HCT116 (cell line): ENCODE data around the gene VASN.

Experiments
- CTCF ChIP-seq, 3 experiments: fragments of 200-600 bp in 1 of 3; sonication (generic) in 1 of 3; IDR thresholded peaks in 2 of 3; conservative IDR thresholded peaks in 1 of 3; 2 replicates each; pipeline ENCODE4 v1.5.1; 2012 to 2017; ENCODE audit warnings: low read depth in 2 of 3, low read length in 2 of 3, antibody characterized with exemption in 1 of 3, borderline replicate concordance in 1 of 3, control low read depth in 1 of 3, mild to moderate bottlenecking in 1 of 3, mixed read lengths in 1 of 3, mixed run types in 1 of 3, moderate library complexity in 1 of 3; ENCODE audit not compliant: insufficient read depth in 1 of 3
- EZH2 ChIP-seq: fragments of 200-600 bp; sonication (generic); IDR thresholded peaks from 2 replicates; pipeline ENCODE4 v1.6.1; 2017; ENCODE audit warnings: antibody characterized with exemption, mixed run types
- EZH2phosphoT487 ChIP-seq: fragments of 200-600 bp; IDR thresholded peaks from 2 replicates; pipeline ENCODE4 v1.6.1; 2018; ENCODE audit warnings: antibody characterized with exemption, borderline replicate concordance
- POLR2A ChIP-seq: IDR thresholded peaks from 2 replicates; pipeline ENCODE4 v1.7.0; 2011; ENCODE audit warnings: borderline replicate concordance; ENCODE audit not compliant: insufficient read depth, insufficient read length; ENCODE audit errors: extremely low read depth
- POLR2AphosphoS5 ChIP-seq: IDR thresholded peaks from 2 replicates; pipeline ENCODE4 v1.6.1; 2011; ENCODE audit warnings: mild to moderate bottlenecking, low read depth, low read length, moderate library complexity
- SP1 ChIP-seq: IDR thresholded peaks from 2 replicates; pipeline ENCODE4 v1.6.1; 2012; ENCODE audit warnings: low read depth
- SRF ChIP-seq: IDR thresholded peaks from 2 replicates; pipeline ENCODE4 v1.6.1; 2012; ENCODE audit warnings: low read depth
- YY1 ChIP-seq: IDR thresholded peaks from 2 replicates; pipeline ENCODE4 v1.6.1; 2011; ENCODE audit warnings: low read length, low read depth, moderate library complexity, mild to moderate bottlenecking; ENCODE audit not compliant: insufficient replicate concordance; ENCODE audit errors: extremely low read depth
- TF ChIP-seq, protein P1 (sequence below): IDR thresholded peaks from 2 replicates; pipeline ENCODE4 v1.6.1; 2012; ENCODE audit warnings: low read depth
- TF ChIP-seq, protein P2 (sequence below): IDR thresholded peaks from 2 replicates; pipeline ENCODE4 v1.6.1; 2011; ENCODE audit warnings: mild to moderate bottlenecking, low read length, moderate library complexity; ENCODE audit not compliant: insufficient replicate concordance; ENCODE audit errors: extremely low read depth

DNA sequence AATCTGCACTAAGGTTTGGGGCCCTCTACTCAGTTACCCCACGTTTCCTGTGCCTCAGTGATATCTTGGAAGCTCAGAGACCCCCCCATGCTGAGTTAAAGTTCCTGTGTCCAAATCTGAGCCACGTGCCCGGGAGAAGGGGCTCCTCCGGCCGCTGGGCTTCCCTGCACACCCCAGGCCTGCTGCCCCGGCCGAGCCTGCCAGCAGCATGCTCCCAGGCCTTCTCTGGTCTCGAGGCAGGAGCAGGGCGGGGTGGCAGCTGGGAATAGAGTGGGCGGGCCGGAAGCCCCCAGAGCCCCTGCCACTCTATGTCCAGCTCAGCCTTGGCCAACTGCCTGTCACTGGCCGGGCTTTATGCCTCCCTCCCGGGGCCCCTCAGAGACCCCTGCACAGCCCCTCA lies 5.6 kb upstream of the VASN start:
- TF ChIP-seq CTCF (IDR thresholded peaks at IDR 0.05 in 2 of 3, conservative IDR thresholded peaks at IDR 0.05 in 1 of 3; ENCODE audit: borderline replicate concordance in 1 of 3, insufficient read depth in 1 of 3, low read depth in 2 of 3, low read length in 2 of 3) (no peak), EZH2 (no peak), POLR2AphosphoS5 (no peak), YY1 (no peak), SRF (no peak), POLR2A (no peak), EZH2phosphoT487 (no peak), SP1 (no peak)
- TF ChIP-seq, protein P1, sequence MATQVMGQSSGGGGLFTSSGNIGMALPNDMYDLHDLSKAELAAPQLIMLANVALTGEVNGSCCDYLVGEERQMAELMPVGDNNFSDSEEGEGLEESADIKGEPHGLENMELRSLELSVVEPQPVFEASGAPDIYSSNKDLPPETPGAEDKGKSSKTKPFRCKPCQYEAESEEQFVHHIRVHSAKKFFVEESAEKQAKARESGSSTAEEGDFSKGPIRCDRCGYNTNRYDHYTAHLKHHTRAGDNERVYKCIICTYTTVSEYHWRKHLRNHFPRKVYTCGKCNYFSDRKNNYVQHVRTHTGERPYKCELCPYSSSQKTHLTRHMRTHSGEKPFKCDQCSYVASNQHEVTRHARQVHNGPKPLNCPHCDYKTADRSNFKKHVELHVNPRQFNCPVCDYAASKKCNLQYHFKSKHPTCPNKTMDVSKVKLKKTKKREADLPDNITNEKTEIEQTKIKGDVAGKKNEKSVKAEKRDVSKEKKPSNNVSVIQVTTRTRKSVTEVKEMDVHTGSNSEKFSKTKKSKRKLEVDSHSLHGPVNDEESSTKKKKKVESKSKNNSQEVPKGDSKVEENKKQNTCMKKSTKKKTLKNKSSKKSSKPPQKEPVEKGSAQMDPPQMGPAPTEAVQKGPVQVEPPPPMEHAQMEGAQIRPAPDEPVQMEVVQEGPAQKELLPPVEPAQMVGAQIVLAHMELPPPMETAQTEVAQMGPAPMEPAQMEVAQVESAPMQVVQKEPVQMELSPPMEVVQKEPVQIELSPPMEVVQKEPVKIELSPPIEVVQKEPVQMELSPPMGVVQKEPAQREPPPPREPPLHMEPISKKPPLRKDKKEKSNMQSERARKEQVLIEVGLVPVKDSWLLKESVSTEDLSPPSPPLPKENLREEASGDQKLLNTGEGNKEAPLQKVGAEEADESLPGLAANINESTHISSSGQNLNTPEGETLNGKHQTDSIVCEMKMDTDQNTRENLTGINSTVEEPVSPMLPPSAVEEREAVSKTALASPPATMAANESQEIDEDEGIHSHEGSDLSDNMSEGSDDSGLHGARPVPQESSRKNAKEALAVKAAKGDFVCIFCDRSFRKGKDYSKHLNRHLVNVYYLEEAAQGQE = no peak
- TF ChIP-seq, protein P2, sequence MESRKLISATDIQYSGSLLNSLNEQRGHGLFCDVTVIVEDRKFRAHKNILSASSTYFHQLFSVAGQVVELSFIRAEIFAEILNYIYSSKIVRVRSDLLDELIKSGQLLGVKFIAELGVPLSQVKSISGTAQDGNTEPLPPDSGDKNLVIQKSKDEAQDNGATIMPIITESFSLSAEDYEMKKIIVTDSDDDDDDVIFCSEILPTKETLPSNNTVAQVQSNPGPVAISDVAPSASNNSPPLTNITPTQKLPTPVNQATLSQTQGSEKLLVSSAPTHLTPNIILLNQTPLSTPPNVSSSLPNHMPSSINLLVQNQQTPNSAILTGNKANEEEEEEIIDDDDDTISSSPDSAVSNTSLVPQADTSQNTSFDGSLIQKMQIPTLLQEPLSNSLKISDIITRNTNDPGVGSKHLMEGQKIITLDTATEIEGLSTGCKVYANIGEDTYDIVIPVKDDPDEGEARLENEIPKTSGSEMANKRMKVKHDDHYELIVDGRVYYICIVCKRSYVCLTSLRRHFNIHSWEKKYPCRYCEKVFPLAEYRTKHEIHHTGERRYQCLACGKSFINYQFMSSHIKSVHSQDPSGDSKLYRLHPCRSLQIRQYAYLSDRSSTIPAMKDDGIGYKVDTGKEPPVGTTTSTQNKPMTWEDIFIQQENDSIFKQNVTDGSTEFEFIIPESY = no peak
